Activated CD8-positive, alpha-beta memory T cell treated with anti-CD3 and anti-CD28 coated beads for 36 hours (primary cell): Measurements from ENCODE around the gene AXIN2. TPM values are rescaled to one million over a fixed set of nuclear protein-coding genes. Genes with fewer than 3 reads are reported as not detected.

Experiments
- CTCF ChIA-PET: fragments of 350-600 bp; sonication (Branson Sonifier 250); formaldehyde crosslinking; loops from one replicate; lab custom pipeline; 2021; ENCODE audit warnings: antibody characterized with exemption; lab: Charles Lee
- POLR2A ChIA-PET: fragments of 350-600 bp; sonication (Branson Sonifier 250); formaldehyde crosslinking; loops from one replicate; lab custom pipeline; 2021; ENCODE audit warnings: antibody characterized with exemption; lab: Charles Lee
- total RNA-seq, 2 experiments: library from RNA; stranded (reverse); gene quantifications; one replicate each; pipeline ENCODE4 v1.2.3, GENCODE V29; 2021

AXIN2 gene
- total RNA-seq, 2 experiments from 2014 or later = 2.5 to 3.4 TPM

GRCh38 chr17:65557349-65558310 is 3.8 kb downstream of the AXIN2 start:
- POLR2A ChIA-PET = no interaction called here
- CTCF ChIA-PET = interaction anchor here (1.1 to 1.3 kb wide), 3 partner anchors 13 to 263 kb away, joined by 3 to 6 read pairs (median 4); no protein-coding TSS in a partner anchor

GRCh38 chr17:65556910-65557348 is 4.5 kb downstream of the AXIN2 start:
- POLR2A ChIA-PET = no interaction called here
- CTCF ChIA-PET = interaction anchor here (0.6 to 1.3 kb wide), 6 partner anchors 13 to 608 kb away, joined by 3 to 6 read pairs (median 4); no protein-coding TSS in a partner anchor

GRCh38 chr17:65556014-65556909 is 5.2 kb downstream of the AXIN2 start:
- ChIA-PET POLR2A (no interaction called here), CTCF (interaction anchor here (0.6 to 1.3 kb wide), 10 partner anchors 25 to 609 kb away, joined by 3 to 6 read pairs (median 4); no protein-coding TSS in a partner anchor)

GRCh38 chr17:65554553-65555223 is 6.8 kb downstream of the AXIN2 start:
- CTCF ChIA-PET = no interaction called here
- POLR2A ChIA-PET = no interaction called here

GRCh38 chr17:65553646-65554552 is 7.5 kb downstream of the AXIN2 start:
- ChIA-PET POLR2A (no interaction called here), CTCF (no interaction called here)

GRCh38 chr17:65553009-65553645 is 8.3 kb downstream of the AXIN2 start:
- POLR2A ChIA-PET = no interaction called here
- CTCF ChIA-PET = interaction anchor here (0.9 kb wide), 1 partner anchor 258 kb away, joined by 3 read pairs; no protein-coding TSS in a partner anchor

GRCh38 chr17:65552214-65552613 is 9.2 kb downstream of the AXIN2 start:
- POLR2A ChIA-PET = no interaction called here
- CTCF ChIA-PET = interaction anchor here (0.9 kb wide), 1 partner anchor 258 kb away, joined by 3 read pairs; no protein-coding TSS in a partner anchor

- ChIA-PET POLR2A (no interaction called here), CTCF (no interaction called here)
These were observed 10.0 kb downstream of the AXIN2 start for GRCh38 chr17:65551267-65552040.

GRCh38 chr17:65550758-65551157 is 10.7 kb downstream of the AXIN2 start:
- ChIA-PET CTCF (no interaction called here), POLR2A (no interaction called here)

GRCh38 chr17:65550075-65550662 is 11.3 kb downstream of the AXIN2 start:
- ChIA-PET CTCF (no interaction called here), POLR2A (no interaction called here)

- ChIA-PET CTCF (interaction anchor here (1.0 kb wide), 1 partner anchor 19 kb away, joined by 3 read pairs; no protein-coding TSS in a partner anchor), POLR2A (no interaction called here)
These were observed 13.0 kb downstream of the AXIN2 start for GRCh38 chr17:65548269-65548969.

GRCh38 chr17:65547253-65547670 is 14.2 kb downstream of the AXIN2 start:
- CTCF ChIA-PET = no interaction called here
- POLR2A ChIA-PET = no interaction called here

- POLR2A ChIA-PET = no interaction called here
- CTCF ChIA-PET = no interaction called here
These were observed 14.9 kb downstream of the AXIN2 start for GRCh38 chr17:65546579-65546978.

- ChIA-PET POLR2A (no interaction called here), CTCF (no interaction called here)
These were observed 15.5 kb downstream of the AXIN2 start for GRCh38 chr17:65545705-65546523.

- ChIA-PET CTCF (interaction anchor here (1.0 kb wide), 1 partner anchor 13 kb away, joined by 3 read pairs; no protein-coding TSS in a partner anchor), POLR2A (interaction anchor here (0.5 kb wide), 1 partner anchor 21 kb away, joined by 4 read pairs; no protein-coding TSS in a partner anchor)
These were observed 16.8 kb downstream of the AXIN2 start for GRCh38 chr17:65544672-65545071.
